GM10847 (cell line): ENCODE measurements around the gene KHDRBS1.
A peak's percentile ranks its signal among the peaks of the same experiment; 100 is the strongest.

ENCODE experiments used
- POLR2A ChIP-seq: IDR thresholded peaks from 2 replicates; pipeline ENCODE4 v1.6.1; 2011; ENCODE audit not compliant: insufficient read length; ENCODE audit errors: extremely low read depth

The KHDRBS1 gene

DNA sequence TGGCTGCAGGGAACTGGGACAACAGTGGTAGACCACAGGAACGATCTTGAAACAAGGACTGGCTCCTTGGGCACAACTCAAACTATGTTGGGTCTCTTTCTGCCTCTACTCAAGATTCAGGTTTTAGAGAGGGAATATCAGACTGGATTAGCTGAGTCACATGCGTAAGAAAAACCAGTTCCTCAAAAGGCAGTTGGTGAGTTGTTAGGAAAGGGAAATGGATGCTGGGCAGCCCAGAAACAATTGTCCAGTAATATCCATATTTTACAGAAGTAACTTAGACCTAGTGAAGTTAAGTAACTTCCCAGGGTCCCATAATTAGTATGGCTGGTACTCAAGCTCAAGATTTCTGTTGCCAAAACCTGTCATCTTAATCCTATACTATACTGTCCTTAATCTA, 32.1 kb downstream of the KHDRBS1 start:
- no peak for TF ChIP-seq POLR2A

DNA sequence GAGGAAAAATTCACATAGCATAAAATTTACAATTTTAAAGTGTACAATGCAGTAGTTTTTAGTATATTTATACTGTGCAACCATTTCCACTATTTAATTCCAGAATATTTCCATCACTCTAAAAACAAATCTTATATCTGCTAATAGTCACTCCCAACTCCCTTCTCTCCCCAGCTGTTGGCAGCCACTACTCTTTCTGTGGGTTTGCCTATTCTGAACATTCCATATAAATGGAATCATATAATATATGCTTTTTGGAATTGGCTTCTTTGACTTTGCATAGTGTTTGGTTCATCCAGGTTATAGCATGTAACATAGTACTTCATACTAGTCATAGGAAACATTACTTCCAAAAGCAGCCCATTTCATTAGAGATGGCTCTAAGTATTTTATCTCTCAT, 34.0 kb downstream of the KHDRBS1 start:
- no peak for TF ChIP-seq POLR2A

DNA sequence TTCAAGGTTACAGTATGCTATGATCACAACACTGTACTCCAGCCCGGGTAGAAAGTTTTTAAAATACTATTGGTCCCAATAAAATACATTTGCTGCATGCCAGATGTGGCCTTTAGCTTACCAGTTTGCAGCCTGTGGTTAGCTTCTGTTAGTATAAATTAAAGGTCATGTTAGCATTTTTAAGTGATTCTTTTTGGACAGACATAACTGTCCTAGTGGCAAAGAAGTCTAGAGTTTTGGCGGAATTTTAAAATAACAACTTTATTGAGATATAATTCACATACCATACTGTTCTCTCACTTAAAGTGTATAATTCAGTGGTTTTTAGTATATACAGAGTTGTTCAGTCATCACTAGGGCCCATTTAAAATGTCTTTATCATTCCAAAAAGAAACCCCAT, 34.8 kb downstream of the KHDRBS1 start:
- TF ChIP-seq POLR2A: no peak

DNA sequence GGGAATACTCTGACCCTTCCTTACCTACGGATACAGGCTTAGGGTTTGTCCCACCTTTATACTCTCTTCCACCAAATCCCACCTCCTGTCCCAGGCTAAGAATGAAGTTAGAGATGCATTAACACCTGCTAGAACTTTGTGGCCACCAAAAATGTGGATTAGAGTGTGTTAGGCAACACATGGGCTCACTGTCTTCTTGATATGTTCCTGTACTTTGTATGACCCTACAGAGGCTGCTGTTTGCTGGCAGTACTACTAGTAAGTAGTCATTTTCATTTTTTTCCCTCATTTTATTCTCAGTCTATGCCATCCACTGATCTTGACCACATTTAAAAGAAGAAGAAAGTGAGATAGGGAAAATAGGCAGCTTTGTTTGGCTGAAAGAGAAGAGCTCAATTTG, 38.0 kb downstream of the KHDRBS1 start:
- TF ChIP-seq POLR2A: no peak

DNA sequence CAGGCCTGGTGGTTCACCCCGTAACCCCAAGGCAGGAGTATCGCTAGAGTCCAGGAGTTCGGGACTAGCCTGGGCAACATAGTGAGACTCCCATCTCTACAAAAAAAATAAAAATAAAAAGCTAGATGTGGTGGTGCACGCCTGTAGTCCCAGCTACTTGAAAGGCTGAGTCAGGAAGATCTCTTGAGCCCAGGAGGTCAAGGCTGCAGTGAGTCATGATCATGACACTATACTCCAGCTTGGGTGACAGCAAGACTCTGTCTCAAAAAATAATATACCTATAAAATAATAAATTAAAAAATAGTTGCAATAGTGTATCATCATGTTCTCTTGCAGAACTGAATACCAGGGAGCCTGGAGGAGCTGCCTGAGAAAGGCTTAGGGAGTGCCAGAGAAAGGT, 39.2 kb downstream of the KHDRBS1 start:
- TF ChIP-seq POLR2A: no peak

DNA sequence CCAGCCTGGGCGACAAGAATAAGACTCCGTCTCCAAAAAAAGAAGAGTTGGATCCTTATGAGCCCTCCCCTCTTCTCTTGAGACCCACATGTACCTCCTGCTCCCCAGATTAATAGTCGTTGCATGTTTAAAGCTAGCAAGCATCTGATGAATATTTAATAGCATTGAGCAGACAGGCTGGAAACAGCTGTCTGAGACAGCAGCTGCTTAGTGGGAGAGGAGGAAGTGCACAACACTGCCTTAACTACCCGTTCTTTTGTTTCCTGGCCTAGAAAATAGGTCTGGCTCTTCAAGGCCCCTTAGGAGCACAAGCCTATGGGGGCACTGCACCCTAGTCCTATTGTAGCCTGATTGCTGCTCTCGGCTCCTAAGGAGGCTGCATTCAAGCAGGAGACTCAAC, 41.7 kb downstream of the KHDRBS1 start:
- TF ChIP-seq POLR2A: no peak

DNA sequence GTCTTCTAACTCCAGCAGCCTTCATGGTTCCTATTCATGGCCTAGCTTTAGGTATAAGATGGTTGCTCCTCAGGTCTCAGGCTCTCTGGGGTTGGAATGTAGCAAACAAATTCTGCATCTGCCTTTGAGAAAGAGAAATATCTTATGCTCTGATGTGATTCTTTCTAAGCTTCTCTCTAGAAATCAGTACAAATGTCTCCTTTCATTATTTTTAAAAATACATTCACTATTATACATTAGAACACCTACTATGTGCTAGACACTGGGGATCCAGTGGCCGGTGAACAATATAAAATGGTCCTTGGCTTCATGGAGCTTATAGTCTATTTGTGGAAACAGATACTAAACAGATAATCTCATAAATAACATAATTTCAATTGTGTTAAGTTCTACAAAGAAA, 42.9 kb downstream of the KHDRBS1 start:
- no peak for TF ChIP-seq POLR2A

DNA sequence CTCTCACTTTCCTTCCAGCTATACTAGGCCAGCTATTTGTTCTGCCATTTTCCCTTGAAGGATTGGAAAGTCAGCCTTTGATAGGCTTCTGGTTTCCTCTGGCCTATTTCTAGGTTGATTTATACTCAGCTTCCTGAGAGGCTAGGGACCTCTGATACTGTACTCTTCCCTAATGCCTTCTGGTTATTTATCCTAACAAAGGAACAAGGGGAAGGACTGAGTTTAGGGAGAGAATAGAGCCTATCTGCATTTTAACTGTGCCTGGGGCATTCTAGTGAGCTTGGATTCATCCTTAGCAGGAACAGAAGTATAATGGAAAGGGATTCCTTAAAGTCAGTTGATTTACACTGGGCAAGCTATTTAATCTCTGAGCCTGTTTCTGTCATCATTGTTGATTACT, 47.2 kb downstream of the KHDRBS1 start:
- no peak for TF ChIP-seq POLR2A

DNA sequence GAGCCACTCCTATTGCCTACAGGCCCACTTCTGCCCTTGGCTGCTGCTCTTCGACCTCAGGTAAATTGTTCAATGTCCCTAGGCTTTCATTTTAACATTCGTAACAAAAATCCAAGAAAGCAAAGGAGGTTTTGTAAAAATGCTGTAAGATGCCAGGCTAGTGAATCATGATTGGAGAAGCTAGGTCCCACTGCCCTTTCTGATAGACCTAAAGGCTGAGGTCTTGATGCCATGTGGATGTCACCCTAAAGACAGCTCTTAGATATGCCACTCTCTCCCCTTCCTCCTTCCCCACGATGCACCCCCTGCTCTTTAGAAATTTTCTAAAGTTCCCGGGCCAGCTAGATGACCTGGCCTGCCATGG, 49.2 kb downstream of the KHDRBS1 start:
- TF ChIP-seq POLR2A: no peak

DNA sequence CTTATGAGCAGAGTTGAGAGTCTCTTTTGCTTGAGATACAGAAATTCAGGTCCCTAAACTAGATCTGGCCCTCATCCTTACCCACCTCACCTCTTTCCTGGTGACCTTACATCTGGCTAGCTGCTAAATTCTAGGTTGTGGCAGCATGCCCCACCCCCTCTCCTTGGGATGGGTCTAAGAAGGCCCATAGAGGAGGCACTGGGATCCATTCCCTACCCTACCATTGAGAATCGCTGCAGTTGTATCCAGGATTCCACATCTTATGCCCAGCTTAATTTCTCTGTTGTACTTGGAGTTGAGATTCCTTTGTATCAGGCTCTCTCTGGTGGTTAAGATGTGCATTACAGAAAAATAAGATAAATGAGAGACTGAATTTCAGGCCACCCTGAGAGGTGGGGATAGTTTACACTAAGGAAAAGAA, 49.6 kb downstream of the KHDRBS1 start:
- no peak for TF ChIP-seq POLR2A

DNA sequence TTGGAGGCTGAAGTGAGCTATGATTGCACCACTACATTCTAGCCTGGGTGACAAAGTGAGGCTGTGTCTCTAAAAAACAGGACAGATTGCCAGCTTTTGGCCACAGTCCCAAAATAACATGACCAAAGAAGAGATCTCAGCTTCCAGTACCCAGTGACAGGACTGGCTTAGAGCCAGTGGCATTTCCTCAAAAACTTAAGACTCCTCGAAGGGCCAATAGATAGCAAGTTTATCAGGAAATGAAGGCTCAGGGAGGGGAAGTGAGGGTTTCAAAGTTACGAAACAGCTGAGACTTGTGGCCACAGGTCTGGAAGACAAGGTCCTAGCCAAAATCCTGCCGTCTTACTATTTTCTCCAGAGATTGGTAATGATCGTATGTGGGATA, 52.8 kb downstream of the KHDRBS1 start:
- TF ChIP-seq POLR2A: no peak

DNA sequence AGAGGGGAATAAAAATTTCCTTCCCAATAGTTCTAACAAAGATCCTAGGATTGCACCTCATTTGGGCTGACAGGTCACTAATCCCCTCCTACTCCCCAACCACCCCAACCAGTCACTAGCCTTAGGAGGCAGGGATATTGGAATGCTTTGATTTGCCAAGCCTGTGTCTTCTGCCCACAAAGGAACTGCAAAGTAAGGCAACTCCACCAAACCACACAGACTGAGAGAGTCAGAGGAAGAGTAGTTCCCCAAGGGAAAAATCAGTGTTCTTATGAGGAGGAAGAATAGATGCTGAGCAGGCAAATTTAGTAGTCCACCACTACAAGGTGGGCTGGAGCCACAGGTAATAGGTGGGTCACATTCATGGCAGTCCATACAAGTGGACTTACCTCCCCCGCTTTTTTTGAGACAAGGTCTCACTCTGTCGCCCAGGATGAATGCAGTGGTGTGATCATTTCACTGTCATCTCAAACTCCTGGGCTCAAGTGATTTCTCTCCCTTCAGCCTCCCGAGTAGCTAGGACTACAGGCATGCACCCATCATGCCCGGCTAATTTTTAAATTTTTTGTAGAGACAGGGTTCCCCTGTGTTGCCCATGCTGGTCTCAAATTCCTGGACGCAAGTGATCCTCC, 55.4 kb downstream of the KHDRBS1 start:
- no peak for TF ChIP-seq POLR2A

DNA sequence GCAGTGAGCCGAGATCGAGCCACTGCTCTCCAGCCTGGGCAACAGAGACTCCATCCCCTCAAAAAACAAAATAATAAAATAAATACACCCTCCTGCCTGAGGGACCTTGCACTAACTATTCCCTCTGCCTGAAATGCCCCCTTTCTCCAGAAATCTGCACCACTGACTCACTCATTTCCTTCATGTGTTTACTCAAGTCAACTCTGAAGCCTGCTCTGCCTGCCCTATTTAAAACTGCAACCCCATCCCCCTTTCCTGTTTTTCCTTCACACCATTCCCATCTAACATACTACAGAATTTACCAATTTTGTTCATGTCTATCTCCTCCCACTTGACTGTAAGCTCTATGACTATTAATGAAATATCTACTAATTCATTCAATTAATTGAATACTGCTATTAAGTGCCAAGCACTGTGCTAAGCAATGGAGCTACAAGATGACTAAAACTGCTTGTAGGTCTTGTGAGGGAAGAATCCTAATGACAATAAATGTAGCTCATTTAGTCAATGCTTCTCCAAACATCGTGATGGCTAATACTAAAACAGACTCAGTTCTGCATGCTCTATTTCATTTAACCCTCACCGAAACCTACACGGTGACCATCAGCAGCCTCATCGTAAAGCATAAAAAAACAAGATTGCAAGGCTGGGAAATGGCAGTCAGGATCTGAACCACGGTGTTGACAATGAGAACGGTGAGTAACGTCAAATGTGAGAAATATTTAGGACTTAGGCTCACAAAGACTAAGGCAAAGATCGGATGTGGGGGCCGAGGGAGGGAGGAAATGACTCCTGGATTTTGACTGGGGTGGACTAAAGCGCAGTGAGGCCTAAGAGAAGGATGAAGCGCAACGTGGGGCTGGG, 58.3 kb downstream of the KHDRBS1 start:
- no peak for TF ChIP-seq POLR2A

DNA sequence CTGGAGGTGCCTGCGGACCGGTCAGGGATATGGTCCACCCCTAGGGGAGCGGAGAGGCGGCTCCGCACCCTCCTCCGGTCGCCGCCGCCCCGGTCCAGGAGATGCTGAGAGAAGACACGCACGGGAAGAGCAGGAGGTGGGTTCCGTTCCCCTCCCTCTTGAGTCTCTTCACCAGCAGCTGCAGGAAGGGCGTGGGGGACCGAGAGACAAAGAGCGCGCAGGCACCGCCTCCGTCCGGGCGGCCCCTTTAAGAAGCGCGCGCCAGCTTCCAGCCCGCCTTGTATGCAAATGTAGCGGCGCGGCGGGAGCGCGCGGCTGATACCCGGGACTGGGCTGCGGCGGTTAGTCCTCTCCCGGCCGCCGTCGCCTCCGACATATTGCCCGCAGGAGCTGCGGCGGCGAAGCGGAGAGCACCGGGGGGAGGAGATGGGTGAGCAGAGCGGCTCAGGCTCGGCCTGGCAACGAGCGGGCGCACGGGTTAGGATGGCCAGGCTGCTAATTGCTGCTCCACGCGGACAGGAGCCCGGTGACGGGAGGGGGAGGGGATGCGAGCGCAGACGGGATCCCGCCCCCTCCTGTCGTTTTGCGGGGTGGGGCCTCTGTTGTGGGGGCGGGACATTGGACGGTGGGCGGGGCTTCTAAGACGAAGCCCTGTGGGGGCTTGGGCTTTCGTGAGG, 59.1 kb downstream of the KHDRBS1 start, which contains the start of gene TMEM39B:
Gene TMEM39B (plus strand): TSS at position 318 of the 677 bp plus-strand sequence. CDS start 109 bp downstream, at position 427.
- peak; percentile 83 for TF ChIP-seq POLR2A

DNA sequence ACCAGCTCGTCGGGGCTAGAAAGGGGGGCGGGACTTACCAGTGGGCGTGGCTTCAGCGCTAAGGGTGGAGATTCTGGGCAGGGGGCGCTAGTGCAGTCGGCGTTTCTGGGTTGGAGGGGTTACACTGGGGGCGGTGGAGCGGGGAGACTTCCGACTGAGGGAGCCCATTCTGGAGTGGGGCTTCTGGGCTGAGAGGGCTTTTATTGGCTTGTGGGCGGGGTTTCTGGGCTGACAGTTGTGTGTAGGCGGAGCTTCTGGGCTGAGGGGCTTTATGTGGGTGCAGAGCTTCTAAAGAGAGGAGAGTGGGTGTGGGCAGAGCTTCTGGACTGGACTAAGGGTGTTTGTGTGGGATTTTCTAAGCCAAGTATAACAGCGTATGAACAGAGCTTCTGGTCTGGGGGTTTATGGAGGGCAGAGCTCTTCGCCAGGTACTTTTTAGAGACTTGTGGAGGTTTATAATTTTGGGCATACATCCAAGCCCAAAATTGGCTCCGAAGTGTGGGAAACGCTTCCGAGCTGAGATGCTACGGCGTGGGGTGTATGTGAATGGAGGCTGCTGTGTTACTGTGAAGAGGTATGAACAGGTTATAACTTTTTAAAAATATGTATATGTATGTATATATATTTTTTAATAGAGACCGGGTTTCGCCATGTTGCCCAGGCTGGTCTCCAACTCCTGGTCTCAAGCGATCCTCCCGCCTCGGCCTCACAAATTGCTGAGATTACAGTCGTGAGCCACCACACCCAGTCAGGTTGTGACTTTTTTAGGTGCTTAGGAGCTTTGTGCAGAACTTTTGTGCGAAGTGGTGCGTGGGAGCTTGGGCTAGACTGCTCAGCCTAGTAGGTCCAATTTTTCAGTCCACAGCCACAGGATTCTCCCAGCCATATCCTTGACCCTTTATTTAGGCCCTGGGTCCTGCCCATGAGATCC, 59.9 kb downstream of the KHDRBS1 start:
- no peak for TF ChIP-seq POLR2A
